SK-N-SH (cell line): ENCODE data around the gene A1CF.

Source experiments
- POLR2AphosphoS5 ChIP-seq: IDR thresholded peaks from 2 replicates; pipeline ENCODE4 v1.6.1; 2012; ENCODE audit warnings: low read depth, low read length
- RAD21 ChIP-seq: IDR thresholded peaks from 2 replicates; pipeline ENCODE4 v1.6.1; 2012; ENCODE audit warnings: mild to moderate bottlenecking, low read length
- RCOR1 ChIP-seq: fragments of 150-350 bp; IDR thresholded peaks from 2 replicates; pipeline ENCODE4 v1.6.1; 2017; ENCODE audit warnings: antibody characterized with exemption, low read length
- TF ChIP-seq, protein P1 (sequence below): fragments of 200-600 bp; sonication (generic); IDR thresholded peaks from 2 replicates; pipeline ENCODE4 v1.6.1; 2017; ENCODE audit warnings: antibody characterized with exemption, mild to moderate bottlenecking, moderate library complexity

DNA sequence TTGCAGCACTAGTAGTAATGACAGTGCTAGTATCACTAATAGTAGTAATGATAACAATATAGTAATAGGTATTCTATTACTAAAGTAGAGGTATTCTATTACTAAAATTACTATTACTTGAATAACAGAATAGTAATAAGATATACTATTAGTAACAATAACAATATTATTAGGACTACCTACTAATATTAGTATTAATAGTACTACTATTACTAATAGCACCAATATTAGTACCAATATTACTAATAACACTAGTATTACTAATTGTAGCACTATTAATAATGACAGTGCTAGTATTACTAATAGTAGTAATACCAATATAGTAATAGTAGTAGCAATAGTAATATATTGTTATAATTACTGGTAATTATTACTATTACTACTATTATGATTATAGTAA lies 24.1 kb downstream of the A1CF start:
- TF ChIP-seq POLR2AphosphoS5 (no peak), RAD21 (no peak), RCOR1 (no peak)
- TF ChIP-seq, protein P1, sequence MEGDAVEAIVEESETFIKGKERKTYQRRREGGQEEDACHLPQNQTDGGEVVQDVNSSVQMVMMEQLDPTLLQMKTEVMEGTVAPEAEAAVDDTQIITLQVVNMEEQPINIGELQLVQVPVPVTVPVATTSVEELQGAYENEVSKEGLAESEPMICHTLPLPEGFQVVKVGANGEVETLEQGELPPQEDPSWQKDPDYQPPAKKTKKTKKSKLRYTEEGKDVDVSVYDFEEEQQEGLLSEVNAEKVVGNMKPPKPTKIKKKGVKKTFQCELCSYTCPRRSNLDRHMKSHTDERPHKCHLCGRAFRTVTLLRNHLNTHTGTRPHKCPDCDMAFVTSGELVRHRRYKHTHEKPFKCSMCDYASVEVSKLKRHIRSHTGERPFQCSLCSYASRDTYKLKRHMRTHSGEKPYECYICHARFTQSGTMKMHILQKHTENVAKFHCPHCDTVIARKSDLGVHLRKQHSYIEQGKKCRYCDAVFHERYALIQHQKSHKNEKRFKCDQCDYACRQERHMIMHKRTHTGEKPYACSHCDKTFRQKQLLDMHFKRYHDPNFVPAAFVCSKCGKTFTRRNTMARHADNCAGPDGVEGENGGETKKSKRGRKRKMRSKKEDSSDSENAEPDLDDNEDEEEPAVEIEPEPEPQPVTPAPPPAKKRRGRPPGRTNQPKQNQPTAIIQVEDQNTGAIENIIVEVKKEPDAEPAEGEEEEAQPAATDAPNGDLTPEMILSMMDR, result no peak
